GM23338 (cell line): Measurements from ENCODE around the gene INCA1. TPM values are rescaled to one million over a fixed set of nuclear protein-coding genes. Genes with fewer than 3 reads are reported as not detected.
"Not testable (repeated sequence)": the region's sequence is repeated elsewhere in the genome, so short reads cannot be mapped to it uniquely, and the experiment has no call there.

Source experiments
- ATAC-seq: fragments of 200-7000 bp; cut with Tn5 transposase; 3 replicates; pipeline ENCODE4 v1.9.1; 2020
- DNase-seq: peaks from one replicate; pipeline ENCODE4 v3.0.0-alpha.2; 2015; ENCODE audit warnings: low spot score
- H2AFZ ChIP-seq: fragments of 200-600 bp; sonication (generic); 2 replicates; pipeline ENCODE4 v1.8.0; 2016; ENCODE audit warnings: antibody characterized with exemption, mild to moderate bottlenecking, moderate library complexity
- H3F3A ChIP-seq: fragments of 200-600 bp; sonication (generic); replicated peaks from 2 replicates; pipeline ENCODE4 v1.8.0; 2017; ENCODE audit warnings: antibody characterized with exemption, mixed run types, low read depth
- H3K27ac ChIP-seq: fragments of 200-600 bp; sonication (generic); 2 replicates; pipeline ENCODE4 v1.6.1; 2016; ENCODE audit warnings: low read depth
- H3K27me3 ChIP-seq: fragments of 200-600 bp; sonication (generic); 2 replicates; pipeline ENCODE4 v1.8.0; 2016; ENCODE audit warnings: mild to moderate bottlenecking, mixed run types, moderate library complexity; ENCODE audit not compliant: insufficient read depth
- H3K36me3 ChIP-seq: fragments of 200-600 bp; sonication (generic); 2 replicates; pipeline ENCODE4 v1.8.0; 2016; ENCODE audit warnings: mild to moderate bottlenecking; ENCODE audit not compliant: insufficient read depth
- H3K4me1 ChIP-seq: fragments of 200-600 bp; sonication (generic); 2 replicates; pipeline ENCODE4 v1.8.0; 2016; ENCODE audit warnings: mild to moderate bottlenecking, moderate library complexity; ENCODE audit not compliant: insufficient read depth
- H3K4me2 ChIP-seq: fragments of 200-600 bp; sonication (generic); 2 replicates; pipeline ENCODE4 v1.7.1; 2017; ENCODE audit warnings: mixed run types
- H3K4me3 ChIP-seq: fragments of 200-600 bp; sonication (generic); 2 replicates; pipeline ENCODE4 v1.6.1; 2016; ENCODE audit warnings: mixed run types
- H3K79me2 ChIP-seq: fragments of 200-600 bp; sonication (generic); replicated peaks from 2 replicates; pipeline ENCODE4 v1.8.0; 2017; ENCODE audit warnings: mild to moderate bottlenecking; ENCODE audit not compliant: insufficient read depth
- H3K9me2 ChIP-seq: fragments of 200-600 bp; sonication (generic); 2 replicates; pipeline ENCODE4 v1.8.0; 2017; ENCODE audit not compliant: insufficient read depth
- H4K20me1 ChIP-seq: fragments of 200-600 bp; sonication (generic); replicated peaks from 2 replicates; pipeline ENCODE4 v1.8.0; 2017; ENCODE audit warnings: mild to moderate bottlenecking; ENCODE audit not compliant: insufficient read depth
- H3K27ac Mint-ChIP-seq: 2 replicates; pipeline ENCODE4 v1.8.0; 2020; ENCODE audit warnings: inconsistent platforms, mild to moderate bottlenecking, moderate library complexity, mixed read lengths
- H3K27me3 Mint-ChIP-seq: 3 replicates; pipeline ENCODE4 v1.8.0; 2022; ENCODE audit warnings: low read depth, mild to moderate bottlenecking, moderate library complexity, mixed read lengths, inconsistent platforms; ENCODE audit not compliant: insufficient read depth, poor library complexity
- H3K36me3 Mint-ChIP-seq: 3 replicates; pipeline ENCODE4 v1.8.0; 2021; ENCODE audit warnings: low read depth, mild to moderate bottlenecking, inconsistent platforms, moderate library complexity, mixed read lengths
- H3K4me1 Mint-ChIP-seq: 3 replicates; pipeline ENCODE4 v1.8.0; 2020; ENCODE audit warnings: mild to moderate bottlenecking, inconsistent platforms, mixed read lengths
- H3K4me3 Mint-ChIP-seq: 3 replicates; pipeline ENCODE4 v1.8.0; 2021; ENCODE audit warnings: moderate library complexity, mild to moderate bottlenecking, inconsistent platforms, mixed read lengths
- H3K9me3 Mint-ChIP-seq: 3 replicates; pipeline ENCODE4 v1.8.0; 2020; ENCODE audit warnings: moderate library complexity, mild to moderate bottlenecking, inconsistent platforms, mixed read lengths
- CREB1 ChIP-seq: fragments of 250-450 bp; sonication (Bioruptor Pico); IDR thresholded peaks from 2 replicates; pipeline ENCODE4 v1.5.0; 2020; ENCODE audit warnings: low read depth, mild to moderate bottlenecking, moderate library complexity
- CTCF ChIP-seq, 2 experiments: fragments of 200-600 bp in 1 of 2; sonication (generic) in 1 of 2; conservative IDR thresholded peaks; 2 replicates each; pipeline versions ENCODE4 v1.5.1 to v1.6.1; 2016 to 2017; ENCODE audit warnings: antibody characterized with exemption in 2 of 2, low read depth in 2 of 2, mild to moderate bottlenecking in 2 of 2, moderate library complexity in 1 of 2
- EZH2 ChIP-seq: fragments of 200-600 bp; sonication (generic); IDR thresholded peaks from one replicate; pipeline ENCODE4 v1.8.0; 2017; ENCODE audit warnings: antibody characterized with exemption, mild to moderate bottlenecking, low read depth; ENCODE audit not compliant: unreplicated experiment
- EZH2phosphoT487 ChIP-seq: fragments of 200-600 bp; sonication (generic); IDR thresholded peaks from one replicate; pipeline ENCODE4 v1.8.1; 2018; ENCODE audit warnings: antibody characterized with exemption; ENCODE audit not compliant: unreplicated experiment
- JUNB ChIP-seq: IDR thresholded peaks from one replicate; pipeline ENCODE4 v1.6.1; 2016; ENCODE audit warnings: antibody characterized with exemption; ENCODE audit not compliant: unreplicated experiment
- NANOG ChIP-seq: IDR thresholded peaks from 2 replicates; pipeline ENCODE4 v1.6.1; 2016; ENCODE audit warnings: antibody characterized with exemption, borderline replicate concordance
- POLR2AphosphoS5 ChIP-seq: IDR thresholded peaks from 2 replicates; pipeline ENCODE4 v1.6.1; 2016; ENCODE audit warnings: antibody characterized with exemption, low read depth
- REST ChIP-seq: IDR thresholded peaks from one replicate; pipeline ENCODE4 v1.6.1; 2018; ENCODE audit warnings: antibody characterized with exemption; ENCODE audit not compliant: unreplicated experiment
- STAT1 ChIP-seq: IDR thresholded peaks from one replicate; pipeline ENCODE4 v1.6.1; 2016; ENCODE audit warnings: antibody characterized with exemption; ENCODE audit not compliant: unreplicated experiment
- ZNF114 ChIP-seq: fragments of 250-450 bp; sonication (Bioruptor Pico); IDR thresholded peaks from 2 replicates; pipeline ENCODE4 v1.5.0; 2020; ENCODE audit warnings: mild to moderate bottlenecking, moderate library complexity
- ZNF331 ChIP-seq: fragments of 250-450 bp; sonication (Bioruptor Pico); IDR thresholded peaks from 2 replicates; pipeline ENCODE4 v1.5.0; 2020; ENCODE audit warnings: low read depth, mild to moderate bottlenecking, moderate library complexity
- ZNF462 ChIP-seq: fragments of 250-450 bp; sonication (Bioruptor Pico); IDR thresholded peaks from 2 replicates; pipeline ENCODE4 v1.5.0; 2020; ENCODE audit warnings: mild to moderate bottlenecking, moderate library complexity
- polyA plus RNA-seq: library from polyadenylated mRNA; unstranded; fragments of >200 nt; fragmentation: Nextera tagmentation; extraction: Ambion mirVana; gene quantifications from 2 replicates; pipeline ENCODE4 v1.2.1, GENCODE V29; 2016
- total RNA-seq: library from RNA; depleted of rRNA; stranded (reverse); fragments of >200 nt; shearing (Covaris generic); gene quantifications from 2 replicates; pipeline ENCODE4 v1.2.3, GENCODE V29; 2014

Gene INCA1
- total and polyA plus RNA-seq, 2 experiments from 2014 or later, result 1.3 TPM; not detected in 1

GRCh38 chr17:5030168-5030567, 32.8 kb upstream of the INCA1 start:
- H3K27me3 ChIP-seq, H2AFZ ChIP-seq: not testable (repeated sequence)

DNA sequence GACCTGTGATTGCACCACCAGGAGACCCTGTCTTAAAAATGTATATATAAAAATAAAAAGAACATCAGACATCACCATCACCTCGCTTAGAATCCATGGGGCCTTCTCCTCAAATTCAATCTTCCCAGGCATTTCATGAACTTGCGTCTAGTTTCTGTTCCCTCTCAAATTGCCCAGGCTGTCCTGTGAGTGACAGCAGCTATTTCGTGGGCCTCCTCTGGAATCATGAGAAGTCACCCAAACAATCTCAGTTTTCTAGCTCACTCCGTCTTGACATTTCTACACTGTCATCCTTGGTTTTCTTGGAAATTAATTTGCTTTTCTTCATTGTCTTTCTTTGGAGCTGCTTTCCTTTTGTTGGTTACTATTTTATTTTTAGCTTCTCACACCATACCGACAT, 30.6 kb upstream of the INCA1 start:
- H3K9me2 ChIP-seq, result no peaks in the 10 kb centered on the region
- H2AFZ ChIP-seq, result no peak overlapping the region
- no peaks in the 10 kb centered on the region; the same call in 1 of the 2 replicates for H3K27me3 ChIP-seq
- no peak overlapping the region for H3K4me3 Mint-ChIP-seq
- H3K27ac Mint-ChIP-seq, result no peak overlapping the region
- H3K4me2 ChIP-seq, result no peak overlapping the region
- H3K36me3 ChIP-seq, result 0 out of 2 replicates have a peak, but pooled peaks cover under 1% of the 10 kb centered on the region
- H4K20me1 ChIP-seq, result no peaks in the 10 kb centered on the region
- H3K27ac ChIP-seq, result no peak overlapping the region
- peaks cover 8% of the 10 kb centered on the region for H3K27me3 Mint-ChIP-seq
- peaks cover 3% of the 10 kb centered on the region for H3K4me1 Mint-ChIP-seq
- 0 out of 2 replicates have a peak, but pooled peaks cover 5% of the 10 kb centered on the region for H3F3A ChIP-seq
- H3K36me3 Mint-ChIP-seq, result peaks cover 11% of the 10 kb centered on the region
- H3K4me1 ChIP-seq, result no peaks in the 10 kb centered on the region
- no peak overlapping the region for H3K4me3 ChIP-seq
- no peak for DNase-seq
- H3K9me3 Mint-ChIP-seq, result no peaks in the 10 kb centered on the region; the same call in 2 of the 3 replicates
- ATAC-seq, result no peak
- H3K79me2 ChIP-seq, result no peaks in the 10 kb centered on the region
- TF ChIP-seq STAT1, result no peak
- no peak for TF ChIP-seq POLR2AphosphoS5
- TF ChIP-seq REST, result no peak
- TF ChIP-seq EZH2phosphoT487, result no peak
- TF ChIP-seq NANOG, result no peak
- TF ChIP-seq ZNF331 (CRISPR knock-in tag), result no peak
- no peak for TF ChIP-seq ZNF462 (CRISPR knock-in tag)
- no peak for TF ChIP-seq CTCF (conservative IDR thresholded peaks at IDR 0.05; ENCODE audit: low read depth in 2 of 2)
- no peak for TF ChIP-seq EZH2
- TF ChIP-seq CREB1 (CRISPR knock-in tag), result no peak
- no peak for TF ChIP-seq ZNF114 (CRISPR knock-in tag)
- no peak for TF ChIP-seq JUNB

More at GRCh38 chr17:5030168-5030567, 32.8 kb upstream of the INCA1 start:
- peaks cover 18% of the 10 kb centered on the region for H3K27me3 Mint-ChIP-seq
- not testable (repeated sequence) for H3K4me2 ChIP-seq, H3K4me1 ChIP-seq, H3K9me2 ChIP-seq, H4K20me1 ChIP-seq, H3K9me3 Mint-ChIP-seq, H3K4me3 ChIP-seq, ATAC-seq, H3K27ac ChIP-seq, H3F3A ChIP-seq, H3K36me3 Mint-ChIP-seq, H3K36me3 ChIP-seq, H3K4me3 Mint-ChIP-seq, H3K4me1 Mint-ChIP-seq, H3K79me2 ChIP-seq, DNase-seq, H3K27ac Mint-ChIP-seq
